ENCODE results near the gene MEMO1.

DNA sequence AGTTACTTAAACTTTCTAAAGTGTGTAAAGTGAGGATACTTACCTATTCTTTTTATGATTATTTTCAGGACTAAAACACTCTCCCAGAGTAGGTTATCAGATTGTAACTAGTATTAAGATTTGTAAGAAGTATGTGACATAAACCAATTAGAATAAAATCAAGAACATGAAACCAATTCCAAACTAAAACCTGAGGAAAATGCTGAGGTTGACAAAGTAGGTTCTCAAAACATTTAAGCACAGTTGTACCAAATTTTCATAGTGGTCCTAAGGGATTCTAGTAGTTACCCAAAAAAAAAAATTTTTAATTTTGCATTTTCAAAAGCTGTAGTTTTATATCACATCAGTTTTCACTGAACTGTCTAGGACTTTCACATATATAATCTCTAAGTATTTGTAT is 157.3 kb downstream of the MEMO1 start:
- TF ChIP-seq, protein P1, sequence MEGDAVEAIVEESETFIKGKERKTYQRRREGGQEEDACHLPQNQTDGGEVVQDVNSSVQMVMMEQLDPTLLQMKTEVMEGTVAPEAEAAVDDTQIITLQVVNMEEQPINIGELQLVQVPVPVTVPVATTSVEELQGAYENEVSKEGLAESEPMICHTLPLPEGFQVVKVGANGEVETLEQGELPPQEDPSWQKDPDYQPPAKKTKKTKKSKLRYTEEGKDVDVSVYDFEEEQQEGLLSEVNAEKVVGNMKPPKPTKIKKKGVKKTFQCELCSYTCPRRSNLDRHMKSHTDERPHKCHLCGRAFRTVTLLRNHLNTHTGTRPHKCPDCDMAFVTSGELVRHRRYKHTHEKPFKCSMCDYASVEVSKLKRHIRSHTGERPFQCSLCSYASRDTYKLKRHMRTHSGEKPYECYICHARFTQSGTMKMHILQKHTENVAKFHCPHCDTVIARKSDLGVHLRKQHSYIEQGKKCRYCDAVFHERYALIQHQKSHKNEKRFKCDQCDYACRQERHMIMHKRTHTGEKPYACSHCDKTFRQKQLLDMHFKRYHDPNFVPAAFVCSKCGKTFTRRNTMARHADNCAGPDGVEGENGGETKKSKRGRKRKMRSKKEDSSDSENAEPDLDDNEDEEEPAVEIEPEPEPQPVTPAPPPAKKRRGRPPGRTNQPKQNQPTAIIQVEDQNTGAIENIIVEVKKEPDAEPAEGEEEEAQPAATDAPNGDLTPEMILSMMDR (IDR thresholded peaks at IDR 0.05), result no peak
- TF ChIP-seq POLR2A (IDR thresholded peaks at IDR 0.05), result no peak
